Measurements from ENCODE around the gene MAP3K2. TPM values are rescaled to one million over a fixed set of nuclear protein-coding genes. Genes with fewer than 3 reads are reported as not detected.

The MAP3K2 gene
- total RNA-seq, 2 donors from 2014 or later = 39.5 to 45.7 TPM

DNA sequence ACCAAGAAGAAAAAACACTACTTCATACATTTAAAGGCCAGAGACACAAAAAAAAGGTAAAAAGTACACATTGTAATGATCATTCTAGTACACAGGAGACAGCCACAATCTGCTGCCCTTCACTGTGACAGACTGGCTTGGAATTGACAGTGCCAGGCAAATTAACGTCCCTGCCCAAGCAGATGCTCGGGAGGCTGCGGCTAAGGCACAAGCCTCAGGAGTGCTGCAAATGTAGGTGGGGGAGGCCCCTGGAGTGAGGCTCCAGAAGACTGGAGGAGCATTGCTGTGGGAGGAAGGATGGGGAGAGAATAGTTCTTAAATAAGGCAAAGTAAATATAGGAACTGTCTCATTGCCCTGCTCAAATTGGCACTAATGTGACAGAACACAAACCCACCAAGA lies 112.4 kb downstream of the MAP3K2 start:
- H3K9me3 Mint-ChIP-seq = no peaks in the 10 kb centered on the region
- ATAC-seq (no peak), DNase-seq (ENCODE audit: low spot score in 2 of 2) (no peak)
- peak overlapping the region; percentile 82 to 83 for H3K27ac Mint-ChIP-seq
- H3K36me3 Mint-ChIP-seq = peaks cover 10 to 46% of the 10 kb centered on the region in 2 donors

DNA sequence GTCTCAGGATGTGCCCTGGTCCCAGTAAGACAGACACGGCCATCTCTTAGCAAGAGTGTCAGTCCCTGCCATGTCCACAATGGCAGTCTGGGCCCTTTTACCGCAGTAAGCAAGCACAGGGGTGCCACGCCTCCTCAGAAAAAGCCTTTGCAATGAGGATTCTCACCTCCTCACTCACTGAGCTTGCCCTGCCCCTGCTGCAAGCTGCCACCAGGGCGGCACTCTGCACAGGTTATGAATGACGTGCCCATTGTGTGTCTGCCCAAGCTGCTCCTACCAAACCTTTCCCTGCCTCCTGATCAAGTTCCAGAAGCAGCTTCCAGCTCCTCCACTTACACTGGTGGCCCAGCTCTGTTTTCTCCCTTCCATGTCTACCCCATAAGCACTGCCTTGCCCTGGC lies 117.1 kb downstream of the MAP3K2 start:
- Mint-ChIP-seq H3K36me3 (peaks cover 26 to 49% of the 10 kb centered on the region in 2 donors), H3K27ac (peak overlapping the region in 1 of 2 donors; percentile 21), H3K9me3 (no peaks in the 10 kb centered on the region)
- no peak for ATAC-seq
- DNase-seq (ENCODE audit: low spot score in 2 of 2) = no peak

DNA sequence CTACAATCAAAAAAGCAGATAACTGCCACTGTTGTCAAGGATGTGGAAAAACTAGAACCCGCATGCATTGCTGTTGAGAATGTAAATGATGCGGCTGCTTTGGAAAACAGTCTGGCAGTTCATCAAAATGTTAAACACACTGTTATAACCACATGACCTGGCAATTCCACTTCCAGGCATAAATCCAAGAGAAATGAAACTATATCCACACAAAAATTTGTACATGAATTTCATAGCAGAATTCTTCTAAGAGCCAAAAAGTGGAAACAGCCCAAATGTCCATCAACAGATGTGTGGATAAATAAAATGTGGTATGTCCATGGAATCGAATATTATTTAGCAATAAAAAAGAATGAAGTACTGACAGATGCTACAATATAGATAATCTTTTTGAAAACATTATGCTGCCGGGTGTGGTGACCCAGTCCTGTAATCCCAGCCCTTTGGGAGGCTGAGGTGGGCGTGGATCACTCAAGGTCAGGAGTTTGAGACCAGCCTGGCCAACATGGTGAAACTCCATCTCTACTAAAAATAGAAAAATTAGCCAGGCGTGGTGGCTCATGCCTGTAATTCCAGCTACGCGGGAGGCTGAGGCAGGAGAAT lies 125.9 kb downstream of the MAP3K2 start:
- no peak for ATAC-seq
- peaks cover 6 to 26% of the 10 kb centered on the region in 2 donors for H3K36me3 Mint-ChIP-seq

DNA sequence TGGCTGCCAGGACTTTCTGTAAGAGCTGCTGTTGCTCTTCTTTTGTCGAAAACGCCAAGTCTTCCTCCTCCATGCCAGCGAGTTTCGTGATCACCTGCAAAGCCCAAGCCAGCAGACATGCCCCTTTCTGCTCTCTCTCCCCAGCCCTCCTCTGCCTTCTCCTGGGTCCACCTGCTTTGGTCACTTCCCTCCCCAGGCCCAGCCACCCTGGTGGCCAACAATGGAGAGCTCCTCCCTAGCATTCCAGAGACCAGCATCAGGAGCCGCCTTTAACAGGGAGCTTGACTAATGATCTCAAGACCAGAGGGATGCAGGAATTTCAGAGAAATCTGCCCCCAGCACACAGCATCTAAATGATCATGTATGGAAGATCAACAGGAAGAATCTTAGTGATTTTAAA lies 128.4 kb downstream of the MAP3K2 start:
- DNase-seq (ENCODE audit: low spot score in 2 of 2) (no peak), ATAC-seq (no peak)
- H3K27ac Mint-ChIP-seq = peak overlapping the region in 1 of 2 donors; percentile 15
- H3K36me3 Mint-ChIP-seq = peaks cover 6 to 18% of the 10 kb centered on the region in 2 donors
- no peaks in the 10 kb centered on the region for H3K9me3 Mint-ChIP-seq

More for the DNA sequence above, 125.9 kb downstream of the MAP3K2 start:
- Mint-ChIP-seq H3K9me3 (no peaks in the 10 kb centered on the region), H3K27ac (peak overlapping the region in 1 of 2 donors; percentile 63)
- no peak for DNase-seq (ENCODE audit: low spot score in 2 of 2)

DNA sequence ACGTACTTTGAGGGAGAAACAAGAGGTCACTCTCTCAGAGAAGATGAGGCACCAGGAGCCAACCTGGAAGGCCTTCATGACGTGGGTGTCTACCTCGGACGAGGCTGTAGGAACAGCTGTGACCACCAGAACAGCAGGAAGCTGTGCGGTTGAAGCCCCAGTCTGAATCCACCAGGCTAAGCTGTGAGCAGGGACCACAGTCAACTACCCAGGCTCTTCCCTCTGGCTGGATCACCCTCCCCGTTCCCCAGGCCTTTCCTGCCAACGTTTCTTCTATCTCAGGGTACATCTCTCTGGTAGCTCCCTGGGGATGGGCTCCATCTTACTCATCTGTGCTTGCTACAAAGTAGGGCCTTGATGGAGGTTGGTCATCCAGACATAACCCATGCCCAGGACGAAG lies 130.9 kb downstream of the MAP3K2 start:
- Mint-ChIP-seq H3K27ac (no peak overlapping the region), H3K36me3 (peaks cover 6 to 18% of the 10 kb centered on the region in 2 donors), H3K9me3 (no peaks in the 10 kb centered on the region)
- DNase-seq (ENCODE audit: low spot score in 2 of 2) (no peak), ATAC-seq (no peak)

DNA sequence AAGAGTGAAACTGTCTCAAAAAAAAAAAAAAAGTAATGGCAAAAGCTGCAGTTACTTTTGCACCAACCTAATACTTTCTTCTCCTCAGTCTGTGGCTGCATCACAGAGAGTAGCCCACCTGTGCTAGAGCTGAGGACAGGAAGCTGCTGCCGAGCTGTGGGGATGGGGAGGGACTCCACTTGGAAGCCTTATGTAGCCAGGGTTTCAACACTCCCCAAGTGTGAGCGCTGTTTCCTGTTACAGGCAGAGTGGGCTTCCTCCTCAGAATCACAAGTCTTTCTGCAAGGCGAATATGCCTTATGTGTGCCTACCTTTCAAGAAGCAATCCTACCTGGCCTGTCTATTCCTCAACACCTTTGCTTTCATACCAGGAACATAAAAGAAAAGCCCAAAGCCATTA lies 131.4 kb downstream of the MAP3K2 start:
- ATAC-seq (no peak), DNase-seq (ENCODE audit: low spot score in 2 of 2) (no peak)
- H3K9me3 Mint-ChIP-seq = no peaks in the 10 kb centered on the region
- peaks cover 6 to 18% of the 10 kb centered on the region in 2 donors for H3K36me3 Mint-ChIP-seq
- H3K27ac Mint-ChIP-seq = peak overlapping the region in 1 of 2 donors; percentile 6

DNA sequence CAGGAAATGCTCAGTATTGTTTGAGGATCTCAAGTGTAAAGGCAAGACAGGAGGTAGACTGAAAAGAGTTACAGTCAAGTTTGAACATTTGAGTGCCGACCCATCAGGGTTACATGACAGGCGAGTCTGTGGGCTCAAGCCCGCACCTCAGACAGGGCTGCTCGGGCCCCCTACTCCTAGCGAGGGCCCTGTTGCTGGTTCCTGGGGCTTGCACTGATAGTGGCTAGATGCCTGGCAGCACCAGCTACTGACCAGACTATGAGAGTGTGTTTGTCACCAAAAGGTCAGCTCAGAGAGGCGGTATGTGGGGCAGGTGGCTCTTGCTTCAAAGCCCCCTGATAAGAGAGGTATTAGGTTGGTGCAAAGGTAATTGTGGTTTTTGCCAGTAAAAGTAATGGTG lies 132.1 kb downstream of the MAP3K2 start:
- Mint-ChIP-seq H3K9me3 (no peaks in the 10 kb centered on the region), H3K27ac (peak overlapping the region; percentile 37 to 44), H3K36me3 (peaks cover 6 to 18% of the 10 kb centered on the region in 2 donors)
- ATAC-seq (no peak), DNase-seq (ENCODE audit: low spot score in 2 of 2) (no peak)

DNA sequence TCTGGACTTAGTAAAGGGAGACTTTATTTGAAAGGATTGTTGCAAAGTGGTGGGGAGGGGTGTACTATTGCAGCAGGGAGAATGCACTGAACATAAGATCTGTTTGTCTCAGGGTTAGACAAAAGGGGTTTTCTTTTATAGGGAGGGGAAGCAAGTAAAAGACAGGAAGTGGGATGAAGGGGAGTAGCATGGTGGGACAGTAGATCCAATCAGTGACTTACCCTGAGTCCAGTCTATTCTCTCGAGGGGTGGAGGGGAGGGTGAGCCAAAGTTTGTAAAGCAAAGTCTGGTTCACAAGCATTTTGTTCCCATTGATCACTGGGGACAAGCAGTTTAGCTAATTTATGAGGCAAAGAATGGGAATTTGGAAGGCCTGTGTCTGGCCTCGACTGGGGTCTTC lies 132.6 kb downstream of the MAP3K2 start:
- H3K27ac Mint-ChIP-seq = peak overlapping the region in 1 of 2 donors; percentile 44
- ATAC-seq (no peak), DNase-seq (ENCODE audit: low spot score in 2 of 2) (no peak)
- no peaks in the 10 kb centered on the region for H3K9me3 Mint-ChIP-seq
- H3K36me3 Mint-ChIP-seq = peaks cover 6 to 18% of the 10 kb centered on the region in 2 donors

DNA sequence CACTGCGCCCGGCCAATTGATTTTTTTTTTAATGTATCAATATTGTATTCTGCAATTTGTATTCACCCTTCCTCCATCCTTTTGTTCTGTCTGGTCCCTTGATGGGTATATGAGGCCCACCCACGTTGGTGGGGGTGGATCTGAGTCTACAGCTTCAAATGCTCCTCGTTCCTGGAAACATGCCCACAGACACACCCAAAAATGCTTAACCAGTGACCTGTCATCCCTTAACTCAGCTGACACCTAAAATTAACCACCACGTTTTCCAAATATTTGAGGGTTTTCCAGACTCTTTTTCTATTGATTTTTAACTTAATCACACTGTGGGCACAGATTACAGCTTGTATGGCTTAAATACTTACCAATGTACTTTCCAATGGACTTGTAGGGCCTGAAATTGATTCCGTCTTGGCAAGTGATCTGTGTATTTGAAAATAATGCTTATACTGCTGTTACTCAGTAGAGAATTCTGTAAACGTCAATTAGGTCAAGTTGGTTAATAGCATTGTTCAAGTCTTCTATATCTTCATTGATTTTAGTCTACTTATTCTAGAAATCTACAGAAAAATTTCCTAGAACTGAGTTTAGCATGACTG lies 133.3 kb downstream of the MAP3K2 start:
- Mint-ChIP-seq H3K9me3 (no peaks in the 10 kb centered on the region), H3K27ac (no peak overlapping the region), H3K36me3 (peaks cover 3 to 11% of the 10 kb centered on the region in 2 donors)
- no peak for DNase-seq (ENCODE audit: low spot score in 2 of 2)
- no peak for ATAC-seq

Other genes with a start within 250 kb of the MAP3K2 start
- gene CYP27C1, start 167.7 kb downstream of the MAP3K2 start, total RNA-seq = not detected
- 10 to 100 TPM; 51.8 to 54.8 TPM for gene ERCC3, start 93.8 kb downstream of the MAP3K2 start, total RNA-seq
- not detected for gene PROC, start 30.5 kb upstream of the MAP3K2 start, total RNA-seq
- gene IWS1, start 138.5 kb upstream of the MAP3K2 start, total RNA-seq = 10 to 100 TPM; 42.9 to 60.5 TPM
- 1 to 10 TPM in 1 of 2 donors, under 1 TPM in 1; 0.64 to 1.9 TPM for gene MYO7B, start 147.7 kb upstream of the MAP3K2 start, total RNA-seq